Coronary artery (tissue), 2 donors: ENCODE data around the gene BBLN.

Experiments used
- DNase-seq: peaks from one replicate; pipeline ENCODE4 v3.0.0-alpha.2; 2017; ENCODE audit warnings: low spot score
- H3K27ac ChIP-seq, 2 donors: fragments of 200-600 bp; sonication (generic); one replicate each; pipeline ENCODE4 v1.5.1; 2016 to 2019
- H3K4me3 ChIP-seq: fragments of 200-600 bp; sonication (generic); 2 replicates; pipeline ENCODE4 v1.5.1; 2016; ENCODE audit warnings: mild to moderate bottlenecking, moderate library complexity
- TF ChIP-seq, protein P1 (sequence below): fragments of 200-600 bp; sonication (generic); IDR thresholded peaks from one replicate; pipeline ENCODE4 v1.5.1; 2019; ENCODE audit warnings: antibody characterized with exemption

Gene BBLN

GRCh38 chr9:128168731-128169308, 8.8 kb downstream of the BBLN start:
- TF ChIP-seq, protein P1, sequence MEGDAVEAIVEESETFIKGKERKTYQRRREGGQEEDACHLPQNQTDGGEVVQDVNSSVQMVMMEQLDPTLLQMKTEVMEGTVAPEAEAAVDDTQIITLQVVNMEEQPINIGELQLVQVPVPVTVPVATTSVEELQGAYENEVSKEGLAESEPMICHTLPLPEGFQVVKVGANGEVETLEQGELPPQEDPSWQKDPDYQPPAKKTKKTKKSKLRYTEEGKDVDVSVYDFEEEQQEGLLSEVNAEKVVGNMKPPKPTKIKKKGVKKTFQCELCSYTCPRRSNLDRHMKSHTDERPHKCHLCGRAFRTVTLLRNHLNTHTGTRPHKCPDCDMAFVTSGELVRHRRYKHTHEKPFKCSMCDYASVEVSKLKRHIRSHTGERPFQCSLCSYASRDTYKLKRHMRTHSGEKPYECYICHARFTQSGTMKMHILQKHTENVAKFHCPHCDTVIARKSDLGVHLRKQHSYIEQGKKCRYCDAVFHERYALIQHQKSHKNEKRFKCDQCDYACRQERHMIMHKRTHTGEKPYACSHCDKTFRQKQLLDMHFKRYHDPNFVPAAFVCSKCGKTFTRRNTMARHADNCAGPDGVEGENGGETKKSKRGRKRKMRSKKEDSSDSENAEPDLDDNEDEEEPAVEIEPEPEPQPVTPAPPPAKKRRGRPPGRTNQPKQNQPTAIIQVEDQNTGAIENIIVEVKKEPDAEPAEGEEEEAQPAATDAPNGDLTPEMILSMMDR: no peak

GRCh38 chr9:128169492-128169891, 9.4 kb downstream of the BBLN start:
- no peak for DNase-seq
- no peak overlapping the region for H3K4me3 ChIP-seq
- no peak overlapping the region for H3K27ac ChIP-seq
- TF ChIP-seq, protein P1: no peak

More at GRCh38 chr9:128168731-128169308, 8.8 kb downstream of the BBLN start:
- Histone ChIP-seq H3K27ac (no peak overlapping the region), H3K4me3 (no peak overlapping the region)
- no peak for DNase-seq

DNA sequence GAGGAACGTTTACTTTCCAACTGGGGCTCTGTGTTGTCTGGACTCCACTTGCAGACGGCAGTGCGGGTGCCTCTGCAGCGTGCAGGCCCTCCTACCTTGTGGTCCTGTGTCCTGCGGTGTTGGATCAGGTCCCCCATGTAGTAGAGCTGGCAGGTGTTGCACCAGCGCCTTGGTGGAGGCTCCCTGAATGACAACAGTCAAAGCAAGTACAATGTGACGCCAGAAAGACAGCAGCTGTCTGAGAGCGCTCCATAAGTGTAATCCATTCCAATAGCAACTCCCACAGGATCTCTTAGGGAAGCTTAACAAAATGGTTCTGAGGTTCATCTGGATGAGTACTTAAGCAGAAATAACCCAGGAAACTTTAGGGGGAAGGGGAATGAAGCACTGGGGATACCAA, 9.9 kb downstream of the BBLN start:
- no peak for DNase-seq
- Histone ChIP-seq H3K4me3 (no peak overlapping the region), H3K27ac (no peak overlapping the region)
- TF ChIP-seq, protein P1: no peak

GRCh38 chr9:128174062-128174461, 14.0 kb downstream of the BBLN start:
- no peak overlapping the region for H3K27ac ChIP-seq
- TF ChIP-seq, protein P1: no peak

DNA sequence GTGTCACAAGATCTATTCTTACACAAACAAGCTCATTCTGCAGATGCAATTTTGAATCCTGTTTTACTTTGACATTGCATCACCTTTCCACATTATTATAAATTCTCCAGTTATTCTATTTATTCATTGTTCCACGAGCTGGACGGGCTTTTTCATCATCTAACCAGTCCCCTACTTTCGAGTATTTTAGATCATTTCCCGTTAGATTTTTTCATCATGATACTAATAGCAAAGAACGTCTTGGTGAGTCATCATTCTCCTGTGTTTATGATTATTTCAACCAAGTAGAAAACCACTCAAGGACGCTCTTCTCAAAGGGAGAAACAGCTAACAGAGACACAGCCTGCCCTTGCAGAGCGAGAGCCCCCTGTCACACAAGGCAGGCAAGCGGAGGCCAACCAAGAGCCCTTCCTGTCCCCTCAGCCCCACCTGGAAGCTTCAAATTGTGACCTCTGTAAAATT, 15.1 kb downstream of the BBLN start:
- no peak overlapping the region for H3K27ac ChIP-seq
- no peak for DNase-seq

More at GRCh38 chr9:128174062-128174461, 14.0 kb downstream of the BBLN start:
- no peak overlapping the region for H3K4me3 ChIP-seq
- DNase-seq: no peak

GRCh38 chr9:128175726-128176125, 15.7 kb downstream of the BBLN start:
- no peak for DNase-seq
- Histone ChIP-seq H3K27ac (no peak overlapping the region), H3K4me3 (no peak overlapping the region)
- TF ChIP-seq, protein P1: no peak

More for the DNA sequence above, 15.1 kb downstream of the BBLN start:
- H3K4me3 ChIP-seq: no peak overlapping the region
- TF ChIP-seq, protein P1: no peak

DNA sequence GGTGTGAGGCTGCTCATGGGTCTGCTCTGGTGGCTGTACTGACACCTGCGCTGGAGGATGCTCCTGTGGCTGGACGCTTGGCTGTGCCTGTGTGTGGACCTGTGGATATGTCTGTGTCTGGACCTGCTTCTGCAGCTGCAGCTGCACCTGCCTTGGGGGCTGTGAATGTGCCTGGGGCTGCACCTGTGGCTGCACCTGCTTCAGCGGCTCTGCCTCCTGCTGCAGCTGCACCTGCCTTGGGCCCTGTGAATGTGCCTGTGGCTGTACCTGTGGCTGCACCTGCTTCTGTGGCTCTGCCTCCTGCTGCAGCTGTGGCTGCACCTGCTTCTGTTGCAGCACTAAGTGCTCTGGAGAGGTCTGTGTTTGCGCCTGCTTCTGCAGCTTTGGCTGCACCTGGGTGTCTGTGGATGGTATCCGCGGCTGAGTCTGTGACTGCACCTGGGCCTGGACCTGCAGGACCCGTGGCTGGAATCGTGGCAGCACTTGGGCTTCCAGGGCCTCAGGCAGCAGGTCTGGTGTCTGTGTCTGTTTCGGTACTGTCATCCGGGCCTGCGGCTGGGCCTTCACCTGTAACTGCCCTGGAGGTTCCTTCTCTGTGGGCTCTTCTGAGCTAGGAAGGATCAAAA, 18.9 kb downstream of the BBLN start:
- Histone ChIP-seq H3K4me3 (no peak overlapping the region), H3K27ac (no peak overlapping the region)
- no peak for DNase-seq
- TF ChIP-seq, protein P1: no peak
